T-cell (primary cell): ENCODE measurements around the gene ACOT11. TPM values are rescaled to one million over a fixed set of nuclear protein-coding genes. Genes with fewer than 3 reads are reported as not detected.

Experiments used
- ATAC-seq, 4 experiments: fragments of 200-7000 bp in 3 of 4; fragments of 150-1000 bp in 1 of 4; cut with Tn5 transposase; replicated peaks in 1 of 4; 1 replicate in 3 of 4; 2 replicates in 1 of 4; pipeline ENCODE4 v1.10.0; 2021; ENCODE audit warnings: moderate library complexity in 3 of 4, mild to moderate bottlenecking in 2 of 4, moderate number of reproducible peaks in 1 of 4
- CTCF ChIA-PET, 2 donors: fragments of 300-600 bp; sonication (Branson Sonifier 250); formaldehyde crosslinking; loops; one replicate each; lab custom pipeline; 2022; ENCODE audit warnings: antibody characterized with exemption in 2 of 2; lab: Charles Lee
- POLR2A ChIA-PET, 2 donors: fragments of 300-600 bp; sonication (Branson Sonifier 250); formaldehyde crosslinking; loops; one replicate each; lab custom pipeline; 2022; ENCODE audit warnings: antibody characterized with exemption in 2 of 2; lab: Charles Lee
- DNase-seq, 35 experiments: peaks; one replicate each; pipeline versions ENCODE4 v3.0.0 to v3.0.0-alpha.2; 2013 to 2023
- H3K27ac ChIP-seq: one replicate; pipeline ENCODE4 v1.5.1; 2013; ENCODE audit warnings: low read length
- H3K27me3 ChIP-seq, 2 experiments: replicated peaks in 1 of 2; 1 replicate in 1 of 2; 2 replicates in 1 of 2; pipeline versions ENCODE4 v1.6.1 to v1.7.0; 2013; ENCODE audit warnings: low read length in 1 of 2, mixed read lengths in 1 of 2; ENCODE audit not compliant: control insufficient read depth in 2 of 2, insufficient read depth in 2 of 2; ENCODE audit errors: extremely low read depth in 1 of 2
- H3K36me3 ChIP-seq, 2 donors: 1 replicate in 1 of 2; 2 replicates in 1 of 2; pipeline versions ENCODE4 v1.6.1 to v1.7.0; 2013; ENCODE audit warnings: low read length in 1 of 2; ENCODE audit not compliant: control insufficient read depth in 2 of 2, insufficient read depth in 1 of 2; ENCODE audit errors: extremely low read depth in 1 of 2
- H3K4me1 ChIP-seq, 2 experiments: 1 replicate in 1 of 2; 2 replicates in 1 of 2; pipeline versions ENCODE4 v1.6.1 to v1.7.0; 2013; ENCODE audit warnings: low read length in 2 of 2, mixed read lengths in 1 of 2; ENCODE audit not compliant: insufficient read depth in 2 of 2, control insufficient read depth in 1 of 2; ENCODE audit errors: extremely low read depth in 1 of 2
- H3K4me3 ChIP-seq, 2 donors: 1 replicate in 1 of 2; 2 replicates in 1 of 2; pipeline versions ENCODE4 v1.5.1 to v1.7.0; 2013; ENCODE audit warnings: mild to moderate bottlenecking in 2 of 2, low read length in 1 of 2, moderate library complexity in 1 of 2; ENCODE audit not compliant: control insufficient read depth in 1 of 2; ENCODE audit errors: extremely low read depth in 1 of 2
- H3K9me3 ChIP-seq: 2 replicates; pipeline ENCODE4 v1.7.0; 2013
- H3K27ac Mint-ChIP-seq, 2 donors: one replicate each; pipeline ENCODE4 v1.8.0; 2020 to 2021; ENCODE audit warnings: mild to moderate bottlenecking in 2 of 2, mixed read lengths in 2 of 2
- H3K27me3 Mint-ChIP-seq, 2 donors: one replicate each; pipeline ENCODE4 v1.8.0; 2021 to 2022; ENCODE audit warnings: mixed read lengths in 2 of 2
- H3K36me3 Mint-ChIP-seq: one replicate; pipeline ENCODE4 v1.8.0; 2021; ENCODE audit warnings: mixed read lengths
- H3K4me1 Mint-ChIP-seq, 3 donors: one replicate each; pipeline ENCODE4 v1.8.0; 2020 to 2022; ENCODE audit warnings: mixed read lengths in 3 of 3, mild to moderate bottlenecking in 1 of 3
- H3K4me3 Mint-ChIP-seq, 3 donors: one replicate each; pipeline ENCODE4 v1.8.0; 2020 to 2022; ENCODE audit warnings: mild to moderate bottlenecking in 3 of 3, mixed read lengths in 3 of 3, moderate library complexity in 3 of 3
- H3K9me3 Mint-ChIP-seq, 3 donors: one replicate each; pipeline ENCODE4 v1.8.0; 2020 to 2022; ENCODE audit warnings: mixed read lengths in 3 of 3
- WGBS: methylation state at CpG from one replicate; pipeline ENCODE4 v1.1.5; 2013; ENCODE audit warnings: missing lambda C conversion rate; ENCODE audit not compliant: insufficient coverage; 5-methylcytosine and 5-hydroxymethylcytosine counted together
- total RNA-seq, 35 experiments: library from RNA in 6 of 35; stranded (reverse) in 6 of 35; fragments of 120-200 nt in 1 of 35; gene quantifications; one replicate each; pipeline versions ENCODE4 v1.2.1 to v1.2.4 and lab custom pipeline; 2013 to 2026

Gene ACOT11
- total RNA-seq, 5 donors from 2014 or later (not counting 1 experiment from before 2014, with no cell fraction given) = 0.60 to 1.4 (median 0.93) TPM

- H3K4me3 Mint-ChIP-seq = no peak overlapping the region
- H3K9me3 ChIP-seq = no peaks in the 10 kb centered on the region
- POLR2A ChIA-PET = interaction anchor here in 1 of 2 donors (0.5 kb wide), 1 partner anchor 477 kb away, joined by 3 read pairs; no protein-coding TSS in a partner anchor
- DNase-seq (no peak), ATAC-seq (no peak)
- H3K4me1 Mint-ChIP-seq = peaks cover 0 to 6% (median 5%) of the 10 kb centered on the region in 3 donors
- H3K36me3 ChIP-seq = no peaks in the 10 kb centered on the region
- 88% methylated on average over 4 of the region's 5 CpGs for WGBS
- H3K27me3 ChIP-seq = peaks cover 0 to 4% of the 10 kb centered on the region in 2 experiments
- no peaks in the 10 kb centered on the region for H3K36me3 Mint-ChIP-seq
- H3K9me3 Mint-ChIP-seq = no peaks in the 10 kb centered on the region
- H3K27me3 Mint-ChIP-seq = no peaks in the 10 kb centered on the region
- no peak overlapping the region for H3K27ac Mint-ChIP-seq
- no peak overlapping the region for H3K4me3 ChIP-seq
- CTCF ChIA-PET = no interaction called here
- peaks cover 0 to 3% of the 10 kb centered on the region in 2 experiments for H3K4me1 ChIP-seq
- H3K27ac ChIP-seq = no peak overlapping the region
Observed at GRCh38 chr1:54567961-54568360, 19.9 kb downstream of the ACOT11 start.

DNA sequence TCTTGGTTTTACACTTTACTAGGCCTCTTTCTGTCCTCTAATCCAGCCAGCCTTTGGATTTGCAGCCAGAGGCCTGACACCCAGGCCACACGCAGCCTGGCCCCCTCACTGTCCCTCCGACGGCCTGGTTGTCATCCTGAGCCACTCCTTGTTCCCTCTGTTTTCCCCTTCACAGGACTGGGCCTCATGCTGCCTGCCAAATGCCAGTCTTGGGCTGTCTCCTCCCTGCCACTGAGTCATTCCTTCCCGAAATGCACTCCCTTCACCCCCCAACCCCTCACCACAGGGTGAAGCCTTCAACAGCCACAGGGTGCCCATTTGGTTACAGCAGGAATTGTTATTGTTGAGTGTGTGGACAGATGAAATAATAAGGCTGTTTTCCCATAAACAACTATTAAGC lies 21.3 kb downstream of the ACOT11 start:
- Histone ChIP-seq H3K36me3 (no peaks in the 10 kb centered on the region), H3K4me3 (no peak overlapping the region), H3K27me3 (peaks cover 0 to 6% of the 10 kb centered on the region in 2 experiments), H3K27ac (no peak overlapping the region), H3K4me1 (peaks cover 0 to under 1% of the 10 kb centered on the region in 2 experiments), H3K9me3 (no peaks in the 10 kb centered on the region)
- no peak for ATAC-seq
- WGBS = 89% methylated on average over 2 of the region's 4 CpGs
- Mint-ChIP-seq H3K9me3 (no peaks in the 10 kb centered on the region), H3K4me3 (no peak overlapping the region), H3K27ac (no peak overlapping the region), H3K27me3 (no peaks in the 10 kb centered on the region), H3K36me3 (no peaks in the 10 kb centered on the region), H3K4me1 (peaks cover 0 to 4% (median 3%) of the 10 kb centered on the region in 3 donors)
- ChIA-PET POLR2A (no interaction called here), CTCF (no interaction called here)
- no peak for DNase-seq

DNA sequence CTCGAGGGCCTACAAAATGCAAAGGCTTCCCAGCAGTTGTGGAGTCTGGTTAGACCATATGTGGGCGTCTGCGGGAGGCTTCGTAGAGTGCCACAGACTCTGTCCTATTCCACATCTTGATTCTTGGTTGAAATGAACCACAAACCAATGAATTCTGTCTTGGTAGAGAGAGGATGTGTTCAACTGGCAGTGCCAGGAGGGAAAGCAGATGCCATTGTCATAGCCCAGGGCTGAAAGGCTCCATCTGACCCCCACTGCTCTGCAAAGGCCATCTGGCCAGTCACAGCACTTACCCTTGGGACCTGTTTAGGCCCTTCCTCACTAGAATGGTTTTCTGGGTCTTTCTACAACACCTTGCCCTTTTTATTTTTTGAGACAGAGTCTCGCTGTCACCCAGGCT lies 22.1 kb downstream of the ACOT11 start:
- Histone ChIP-seq H3K4me1 (no peaks in the 10 kb centered on the region), H3K36me3 (no peaks in the 10 kb centered on the region), H3K9me3 (no peaks in the 10 kb centered on the region), H3K27me3 (peaks cover 0 to 6% of the 10 kb centered on the region in 2 experiments), H3K27ac (no peak overlapping the region), H3K4me3 (no peak overlapping the region)
- Mint-ChIP-seq H3K27ac (no peak overlapping the region), H3K9me3 (no peaks in the 10 kb centered on the region), H3K4me1 (peaks cover 0 to 1% (median 0%) of the 10 kb centered on the region in 3 donors), H3K4me3 (no peak overlapping the region), H3K27me3 (no peaks in the 10 kb centered on the region), H3K36me3 (no peaks in the 10 kb centered on the region)
- ChIA-PET CTCF (no interaction called here), POLR2A (no interaction called here)
- DNase-seq (no peak), ATAC-seq (no peak)
- 76% methylated on average over 3 of the region's 5 CpGs for WGBS

DNA sequence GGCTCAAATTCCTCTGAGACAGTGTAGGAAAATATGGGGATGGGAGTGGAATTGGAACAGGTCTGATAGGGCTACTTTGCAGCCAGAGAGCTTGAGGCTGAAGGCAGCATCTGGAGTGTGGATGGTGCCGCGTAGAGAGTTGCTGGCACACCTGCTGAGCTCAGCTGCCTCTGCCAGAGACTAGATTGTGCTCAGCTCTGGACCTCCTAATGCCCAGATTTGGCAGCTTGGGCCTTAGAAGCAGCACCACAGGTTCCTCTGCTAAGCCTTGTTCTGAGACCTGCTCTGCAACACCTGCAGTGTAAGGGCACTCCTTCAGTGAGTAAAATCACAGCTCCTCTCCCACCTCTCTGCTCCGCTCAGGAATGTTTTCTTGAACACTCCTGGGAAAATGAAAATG lies 23.3 kb downstream of the ACOT11 start:
- H3K36me3 Mint-ChIP-seq = no peaks in the 10 kb centered on the region
- CTCF ChIA-PET = no interaction called here
- 100% methylated on average over 2 of the region's 3 CpGs for WGBS

GRCh38 chr1:54571803-54572541 lies 23.9 kb downstream of the ACOT11 start:
- CTCF ChIA-PET = no interaction called here
- peaks cover 0 to 1% (median 0%) of the 10 kb centered on the region in 3 donors for H3K4me1 Mint-ChIP-seq
- Histone ChIP-seq H3K4me3 (no peak overlapping the region), H3K27me3 (peaks cover 0 to 6% of the 10 kb centered on the region in 2 experiments), H3K4me1 (no peaks in the 10 kb centered on the region), H3K27ac (no peak overlapping the region), H3K36me3 (no peaks in the 10 kb centered on the region), H3K9me3 (no peaks in the 10 kb centered on the region)
- no peaks in the 10 kb centered on the region for H3K9me3 Mint-ChIP-seq
- POLR2A ChIA-PET = no interaction called here
- DNase-seq (no peak), ATAC-seq (no peak)
- 75% methylated on average over 6 of the region's 8 CpGs for WGBS
- no peaks in the 10 kb centered on the region for H3K27me3 Mint-ChIP-seq
- H3K4me3 Mint-ChIP-seq = no peak overlapping the region
- no peak overlapping the region for H3K27ac Mint-ChIP-seq
- no peaks in the 10 kb centered on the region for H3K36me3 Mint-ChIP-seq

More for the DNA sequence above, 23.3 kb downstream of the ACOT11 start:
- no peaks in the 10 kb centered on the region for H3K4me1 ChIP-seq
- no peak overlapping the region for H3K4me3 ChIP-seq
- no peak overlapping the region for H3K4me3 Mint-ChIP-seq
- H3K9me3 Mint-ChIP-seq = no peaks in the 10 kb centered on the region
- DNase-seq (no peak), ATAC-seq (no peak)
- peaks cover 0 to 1% (median 0%) of the 10 kb centered on the region in 3 donors for H3K4me1 Mint-ChIP-seq
- no peaks in the 10 kb centered on the region for H3K9me3 ChIP-seq
- H3K27ac Mint-ChIP-seq = no peak overlapping the region
- H3K27me3 ChIP-seq = peaks cover 0 to 6% of the 10 kb centered on the region in 2 experiments
- POLR2A ChIA-PET = no interaction called here
- H3K27me3 Mint-ChIP-seq = no peaks in the 10 kb centered on the region
- no peak overlapping the region for H3K27ac ChIP-seq
- no peaks in the 10 kb centered on the region for H3K36me3 ChIP-seq

DNA sequence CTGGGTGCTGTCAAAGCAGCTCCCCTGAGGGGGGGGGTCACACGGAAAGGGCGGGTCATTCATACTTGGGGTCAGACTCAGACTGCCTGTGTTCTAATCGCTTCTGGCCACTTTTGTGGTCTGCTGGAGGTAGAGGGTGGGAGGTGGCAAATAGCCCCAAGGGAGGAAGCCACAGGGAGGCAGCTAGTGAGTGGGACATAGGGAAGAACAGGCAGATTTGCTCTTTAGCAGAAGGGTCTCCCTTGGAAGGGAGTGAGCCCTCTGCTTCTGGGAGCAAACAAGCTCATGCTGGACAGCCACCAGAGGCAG lies 24.5 kb downstream of the ACOT11 start:
- no peak overlapping the region for H3K4me3 ChIP-seq
- CTCF ChIA-PET = no interaction called here
- no peak overlapping the region for H3K27ac ChIP-seq
- no peaks in the 10 kb centered on the region for H3K27me3 Mint-ChIP-seq
- H3K4me1 Mint-ChIP-seq = peaks cover 0 to 1% (median 0%) of the 10 kb centered on the region in 3 donors
- no peak for ATAC-seq
- no peaks in the 10 kb centered on the region for H3K9me3 Mint-ChIP-seq
- H3K36me3 ChIP-seq = no peaks in the 10 kb centered on the region
- peaks cover 0 to 6% of the 10 kb centered on the region in 2 experiments for H3K27me3 ChIP-seq
- H3K4me3 Mint-ChIP-seq = no peak overlapping the region
- no peaks in the 10 kb centered on the region for H3K4me1 ChIP-seq
- DNase-seq = no peak
- H3K9me3 ChIP-seq = no peaks in the 10 kb centered on the region
- no peaks in the 10 kb centered on the region for H3K36me3 Mint-ChIP-seq
- POLR2A ChIA-PET = no interaction called here
- H3K27ac Mint-ChIP-seq = no peak overlapping the region
- WGBS = 82% methylated on average over 3 of the region's 3 CpGs
